Measurements from ENCODE around the gene NECTIN1. TPM values are rescaled to one million over a fixed set of nuclear protein-coding genes. Genes with fewer than 3 reads are reported as not detected.

Gene NECTIN1
- total RNA-seq, 4 donors from 2014 or later, result 11.6 to 23.6 (median 16.6) TPM

GRCh38 chr11:119739975-119740374 is 11.0 kb upstream of the NECTIN1 start:
- Histone ChIP-seq H3K9me3 (no peaks in the 10 kb centered on the region), H3K27me3 (peaks cover 0 to 5% of the 10 kb centered on the region in 2 donors), H3K4me1 (peaks cover 0 to 54% (median 3%) of the 10 kb centered on the region in 4 donors), H3K27ac (peak overlapping the region in 2 of 4 donors; percentile 67 to 70), H3K36me3 (no peaks in the 10 kb centered on the region), H3K4me3 (no peak overlapping the region)
- DNase-seq, result peak in 2 of 3 donors; percentile 73 to 84
- no peak for TF ChIP-seq CTCF (IDR thresholded peaks at IDR 0.05)
- TF ChIP-seq POLR2A (IDR thresholded peaks at IDR 0.05), result no peak

- Histone ChIP-seq H3K9me3 (no peaks in the 10 kb centered on the region), H3K27me3 (peaks cover 0 to 5% of the 10 kb centered on the region in 2 donors), H3K4me3 (no peak overlapping the region), H3K36me3 (no peaks in the 10 kb centered on the region), H3K27ac (peak overlapping the region in 3 of 4 donors; percentile 21 to 70 (median 67)), H3K4me1 (peaks cover 0 to 54% (median 3%) of the 10 kb centered on the region in 4 donors)
- TF ChIP-seq CTCF (IDR thresholded peaks at IDR 0.05) (no peak), POLR2A (IDR thresholded peaks at IDR 0.05) (no peak)
- DNase-seq, result peak in 2 of 3 donors; percentile 71 to 75
These were observed 10.2 kb upstream of the NECTIN1 start for GRCh38 chr11:119739021-119739703.

GRCh38 chr11:119738059-119738439 is 9.0 kb upstream of the NECTIN1 start:
- no peak overlapping the region for H3K4me3 ChIP-seq
- TF ChIP-seq CTCF (IDR thresholded peaks at IDR 0.05), result no peak
- no peak for TF ChIP-seq POLR2A (IDR thresholded peaks at IDR 0.05)
- H3K27me3 ChIP-seq, result peaks cover 0 to 5% of the 10 kb centered on the region in 2 donors
- H3K36me3 ChIP-seq, result no peaks in the 10 kb centered on the region
- H3K9me3 ChIP-seq, result no peaks in the 10 kb centered on the region
- peak overlapping the region in 2 of 4 donors; percentile 56 to 67 for H3K27ac ChIP-seq
- DNase-seq, result no peak
- H3K4me1 ChIP-seq, result peaks cover 0 to 53% (median 3%) of the 10 kb centered on the region in 4 donors

GRCh38 chr11:119737366-119738058 is 8.5 kb upstream of the NECTIN1 start:
- Histone ChIP-seq H3K4me1 (peaks cover 0 to 47% (median 3%) of the 10 kb centered on the region in 4 donors), H3K4me3 (no peak overlapping the region), H3K9me3 (no peaks in the 10 kb centered on the region), H3K27ac (peak overlapping the region in 2 of 4 donors; percentile 56 to 67), H3K36me3 (no peaks in the 10 kb centered on the region), H3K27me3 (peaks cover 0 to 4% of the 10 kb centered on the region in 2 donors)
- TF ChIP-seq POLR2A (IDR thresholded peaks at IDR 0.05), result no peak
- no peak for TF ChIP-seq CTCF (IDR thresholded peaks at IDR 0.05)
- peak in 1 of 3 donors; percentile 65 for DNase-seq

- H3K4me3 ChIP-seq, result no peak overlapping the region
These were observed 5.8 kb upstream of the NECTIN1 start for GRCh38 chr11:119734788-119735187.

More at GRCh38 chr11:119734788-119735187, 5.8 kb upstream of the NECTIN1 start:
- Histone ChIP-seq H3K27ac (no peak overlapping the region), H3K9me3 (no peaks in the 10 kb centered on the region), H3K36me3 (no peaks in the 10 kb centered on the region), H3K4me1 (peaks cover 0 to 31% (median 5%) of the 10 kb centered on the region in 4 donors), H3K27me3 (no peaks in the 10 kb centered on the region)
- TF ChIP-seq CTCF (IDR thresholded peaks at IDR 0.05) (no peak), POLR2A (IDR thresholded peaks at IDR 0.05) (no peak)
- no peak for DNase-seq
